Measurements from ENCODE around the gene MED13.
"Not testable (repeated sequence)": the region's sequence is repeated elsewhere in the genome, so short reads cannot be mapped to it uniquely, and the experiment has no call there.

Gene MED13

GRCh38 chr17:62001105-62001504 lies 64.0 kb downstream of the MED13 start:
- H3K36me3 ChIP-seq (ENCODE audit: control insufficient read depth, insufficient read depth, low read length) = no peaks in the 10 kb centered on the region; the same call in none of the 2 replicates
- no peak for DNase-seq (ENCODE audit: extremely low read depth, insufficient read length)
- no peak overlapping the region for H3K4me3 ChIP-seq (replicated peaks; ENCODE audit: low read depth, low read length)
- no peaks in the 10 kb centered on the region for H3K27me3 ChIP-seq (replicated peaks; ENCODE audit: control insufficient read depth, insufficient read depth, low read length)
- no peak for TF ChIP-seq CTCF (IDR thresholded peaks at IDR 0.05; ENCODE audit: insufficient read depth, low read length, poor library complexity, severe bottlenecking)

- Histone ChIP-seq H3K36me3 (ENCODE audit: control insufficient read depth, insufficient read depth, low read length) (no peaks in the 10 kb centered on the region; the same call in none of the 2 replicates), H3K4me3 (replicated peaks; ENCODE audit: low read depth, low read length) (no peak overlapping the region), H3K27me3 (replicated peaks; ENCODE audit: control insufficient read depth, insufficient read depth, low read length) (no peaks in the 10 kb centered on the region)
- DNase-seq (ENCODE audit: extremely low read depth, insufficient read length) = no peak
- no peak for TF ChIP-seq CTCF (IDR thresholded peaks at IDR 0.05; ENCODE audit: insufficient read depth, low read length, poor library complexity, severe bottlenecking)
These were observed 64.9 kb downstream of the MED13 start for GRCh38 chr17:62000186-62000585.

GRCh38 chr17:61998534-61998933 lies 66.5 kb downstream of the MED13 start:
- not testable (repeated sequence) for H3K4me3 ChIP-seq (replicated peaks; ENCODE audit: low read depth, low read length); DNase-seq (ENCODE audit: extremely low read depth, insufficient read length); H3K36me3 ChIP-seq (ENCODE audit: control insufficient read depth, insufficient read depth, low read length); H3K27me3 ChIP-seq (replicated peaks; ENCODE audit: control insufficient read depth, insufficient read depth, low read length)

GRCh38 chr17:61997664-61998063 lies 67.4 kb downstream of the MED13 start:
- Histone ChIP-seq H3K4me3 (replicated peaks; ENCODE audit: low read depth, low read length) (no peak overlapping the region), H3K36me3 (ENCODE audit: control insufficient read depth, insufficient read depth, low read length) (no peaks in the 10 kb centered on the region; the same call in none of the 2 replicates)
- no peak for DNase-seq (ENCODE audit: extremely low read depth, insufficient read length)

GRCh38 chr17:61996916-61997605 lies 68.0 kb downstream of the MED13 start:
- H3K36me3 ChIP-seq (ENCODE audit: control insufficient read depth, insufficient read depth, low read length) = no peaks in the 10 kb centered on the region; the same call in none of the 2 replicates
- no peak overlapping the region for H3K4me3 ChIP-seq (replicated peaks; ENCODE audit: low read depth, low read length)
- no peak for TF ChIP-seq CTCF (IDR thresholded peaks at IDR 0.05; ENCODE audit: insufficient read depth, low read length, poor library complexity, severe bottlenecking)

More at GRCh38 chr17:61997664-61998063, 67.4 kb downstream of the MED13 start:
- no peaks in the 10 kb centered on the region for H3K27me3 ChIP-seq (replicated peaks; ENCODE audit: control insufficient read depth, insufficient read depth, low read length)
- TF ChIP-seq CTCF (IDR thresholded peaks at IDR 0.05; ENCODE audit: insufficient read depth, low read length, poor library complexity, severe bottlenecking) = no peak

GRCh38 chr17:61989509-61989908 lies 75.6 kb downstream of the MED13 start:
- H3K36me3 ChIP-seq (ENCODE audit: control insufficient read depth, insufficient read depth, low read length) = peaks cover 9% of the 10 kb centered on the region
- H3K27me3 ChIP-seq (replicated peaks; ENCODE audit: control insufficient read depth, insufficient read depth, low read length) = no peaks in the 10 kb centered on the region
- DNase-seq (ENCODE audit: extremely low read depth, insufficient read length) = no peak
- no peak for TF ChIP-seq CTCF (IDR thresholded peaks at IDR 0.05; ENCODE audit: insufficient read depth, low read length, poor library complexity, severe bottlenecking)
- H3K4me3 ChIP-seq (replicated peaks; ENCODE audit: low read depth, low read length) = no peak overlapping the region

More at GRCh38 chr17:61996916-61997605, 68.0 kb downstream of the MED13 start:
- no peak for DNase-seq (ENCODE audit: extremely low read depth, insufficient read length)
- no peaks in the 10 kb centered on the region for H3K27me3 ChIP-seq (replicated peaks; ENCODE audit: control insufficient read depth, insufficient read depth, low read length)
